NCI-H1436 treated with DMSO at 0.1 percent for 48 hours (cell line): ENCODE measurements around the gene UQCR10.

ENCODE experiments used
- DNase-seq: peaks from one replicate; lab custom pipeline; 2025; lab: John Stamatoyannopoulos, UW

The UQCR10 gene

GRCh38 chr22:29798318-29798717 lies 31.1 kb downstream of the UQCR10 start:
- no peak for DNase-seq

- no peak for DNase-seq
Observed at GRCh38 chr22:29798801-29799200, 31.6 kb downstream of the UQCR10 start.

GRCh38 chr22:29799217-29799680 lies 32.1 kb downstream of the UQCR10 start:
- DNase-seq = no peak

DNA sequence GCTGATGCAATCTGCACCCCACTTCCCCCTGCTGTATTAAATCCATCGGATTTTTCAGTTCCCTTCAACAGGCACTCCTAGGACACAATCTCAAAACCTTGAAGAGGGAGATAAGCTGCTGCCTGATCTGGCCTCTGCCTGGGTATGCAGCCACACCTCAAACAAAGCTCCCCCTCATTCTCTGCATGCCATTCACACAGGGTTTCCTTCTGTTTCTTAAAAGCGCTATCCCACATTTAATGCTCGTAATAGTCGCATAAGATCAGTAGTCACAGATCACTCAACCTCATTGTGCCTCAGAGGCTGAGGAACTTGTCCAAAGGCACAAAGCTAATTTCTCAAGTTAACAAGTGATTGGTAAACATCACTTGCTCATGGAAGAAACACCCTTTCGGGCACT lies 34.0 kb downstream of the UQCR10 start:
- no peak for DNase-seq

DNA sequence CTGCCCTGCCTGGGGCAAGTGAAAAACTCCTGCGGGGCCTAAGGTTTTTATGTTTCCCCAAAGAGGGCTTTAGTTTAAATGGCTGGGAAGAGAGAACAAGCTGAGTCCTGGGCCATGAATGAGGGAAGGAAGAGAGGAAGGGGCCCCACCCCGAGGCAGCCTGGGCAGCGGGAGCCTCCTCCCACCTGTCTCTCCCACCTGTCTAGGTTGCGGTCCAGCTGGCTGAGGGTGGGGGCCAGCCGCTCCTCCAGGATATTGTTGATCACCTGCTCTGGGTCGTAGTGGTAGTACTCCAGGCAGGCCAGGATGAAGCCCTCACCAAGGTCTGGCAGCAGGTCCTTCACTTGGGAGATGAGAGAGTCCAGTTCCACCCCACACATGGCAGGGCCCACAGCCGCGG lies 34.6 kb downstream of the UQCR10 start:
- no peak for DNase-seq

GRCh38 chr22:29803190-29803589 lies 36.0 kb downstream of the UQCR10 start:
- DNase-seq = no peak

- no peak for DNase-seq
Observed at GRCh38 chr22:29804985-29805384, 37.8 kb downstream of the UQCR10 start.

DNA sequence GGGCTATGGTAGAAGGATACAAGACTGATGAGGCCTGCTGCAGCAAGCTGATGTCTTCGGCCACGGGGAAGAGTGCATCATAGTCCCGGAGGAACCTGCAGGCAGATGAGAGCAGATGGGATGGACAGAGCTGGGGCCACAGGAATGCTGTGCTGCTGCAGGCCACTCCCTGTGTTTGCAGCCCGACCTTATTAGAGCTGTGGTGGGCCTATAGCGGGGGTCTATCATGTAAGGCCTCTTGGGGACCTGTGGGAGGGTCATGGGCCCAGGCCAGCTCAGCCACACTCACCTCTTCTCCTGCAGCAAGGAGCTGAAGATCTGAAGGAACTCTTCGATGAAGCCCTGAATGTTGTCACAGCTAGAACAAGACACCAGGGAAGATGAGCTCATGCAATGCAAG lies 39.0 kb downstream of the UQCR10 start:
- no peak for DNase-seq

GRCh38 chr22:29810216-29810615 lies 43.0 kb downstream of the UQCR10 start:
- no peak for DNase-seq

DNA sequence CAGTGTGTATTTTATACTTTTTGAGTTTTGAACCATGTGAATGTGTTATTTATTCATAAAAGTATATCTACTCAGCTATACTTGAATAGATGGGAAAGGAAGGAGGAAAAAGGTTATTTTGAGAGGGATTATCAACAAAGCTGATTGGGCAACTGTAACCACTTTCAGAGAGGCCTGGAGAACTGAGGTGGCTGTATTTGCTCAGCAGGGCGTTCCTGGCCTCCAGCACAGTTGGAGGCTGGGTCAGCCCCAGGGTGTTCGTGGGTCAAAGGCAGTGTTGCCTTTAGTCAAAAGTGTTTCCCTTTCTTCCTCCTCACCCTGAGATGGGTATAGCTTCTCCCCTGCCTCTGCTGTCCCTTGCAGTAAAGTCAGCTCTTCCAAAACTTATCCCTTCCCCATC lies 44.2 kb downstream of the UQCR10 start:
- DNase-seq = no peak

DNA sequence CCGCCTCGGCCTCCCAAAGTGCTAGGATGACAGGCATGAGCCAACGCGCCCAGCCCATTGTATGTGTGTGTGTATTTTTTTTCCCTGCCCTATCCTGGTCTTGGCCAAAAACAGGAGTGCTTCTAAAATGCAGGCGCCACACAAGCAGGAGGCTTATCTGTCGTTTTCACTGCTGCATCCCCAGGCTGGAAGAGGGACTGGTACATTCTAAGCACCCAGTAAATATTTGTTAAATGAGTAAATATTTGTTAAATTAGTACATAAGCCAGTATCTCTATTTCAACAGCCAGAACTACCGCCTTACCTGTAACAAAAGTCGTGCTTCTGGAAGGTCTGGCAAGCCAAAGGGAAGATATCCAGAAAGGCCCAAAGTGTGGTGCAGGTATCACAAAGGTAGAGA lies 46.0 kb downstream of the UQCR10 start:
- DNase-seq = no peak

GRCh38 chr22:29813563-29813962 lies 46.4 kb downstream of the UQCR10 start:
- DNase-seq = no peak

GRCh38 chr22:29814003-29814402 lies 46.8 kb downstream of the UQCR10 start:
- no peak for DNase-seq

DNA sequence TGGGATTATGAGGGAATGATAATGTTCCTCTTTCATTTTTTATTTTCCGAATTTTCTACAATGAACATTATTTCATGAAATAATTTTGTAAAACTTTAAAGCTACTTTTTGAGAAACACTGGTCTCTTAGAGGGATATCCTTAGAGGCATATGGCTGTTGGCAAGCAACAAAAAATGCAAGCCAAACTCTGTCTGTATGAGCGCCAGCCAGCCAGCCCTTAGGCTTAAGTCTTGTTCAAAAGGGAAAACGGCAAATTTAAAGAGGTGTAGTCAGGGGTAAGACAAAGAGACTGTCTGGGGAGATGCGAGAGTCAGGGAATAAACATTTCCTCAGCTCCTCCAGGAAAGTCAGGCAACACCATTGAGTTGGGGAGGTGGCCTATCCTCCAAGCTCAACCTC lies 48.4 kb downstream of the UQCR10 start:
- no peak for DNase-seq

DNA sequence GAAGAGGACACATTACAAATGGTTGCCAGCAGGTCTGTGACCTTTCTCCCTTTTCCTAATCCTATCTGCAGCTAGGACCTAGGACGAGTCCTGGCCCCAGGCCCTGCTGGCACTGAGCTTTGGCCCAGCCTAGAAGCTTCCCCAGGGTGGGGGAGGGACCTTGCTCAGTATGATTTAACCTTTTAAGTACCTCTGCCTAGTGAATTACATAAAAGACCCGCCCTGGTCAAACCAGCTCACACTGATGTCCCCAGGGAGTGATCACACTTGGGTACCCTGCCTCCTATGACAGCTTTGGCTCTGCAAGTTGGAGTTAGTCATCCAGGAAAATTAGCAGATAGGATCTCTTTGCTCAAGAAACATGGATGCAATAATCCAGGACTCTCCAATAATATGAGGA lies 49.0 kb downstream of the UQCR10 start:
- no peak for DNase-seq

GRCh38 chr22:29816539-29816938 lies 49.4 kb downstream of the UQCR10 start:
- no peak for DNase-seq

DNA sequence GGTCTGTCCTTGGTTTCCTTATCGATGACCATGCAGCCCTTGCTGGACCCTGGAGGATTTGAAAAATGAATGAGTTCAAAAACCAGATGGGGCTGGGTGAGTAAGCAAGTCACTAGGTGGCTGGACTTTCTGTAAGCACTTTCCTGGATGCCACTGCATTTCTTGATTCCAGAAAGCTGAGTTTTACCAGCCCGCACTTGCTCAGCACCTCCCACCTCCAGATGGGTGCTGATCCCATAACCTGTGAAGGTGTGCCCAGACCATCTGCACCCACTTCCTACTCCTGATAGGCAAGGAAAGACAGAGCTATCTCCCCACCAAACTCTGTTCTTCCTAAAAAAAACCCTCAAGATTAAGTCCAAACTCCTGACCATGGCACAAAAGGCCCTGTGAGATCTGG lies 49.8 kb downstream of the UQCR10 start:
- no peak for DNase-seq

- DNase-seq = no peak
Observed at GRCh38 chr22:29817724-29818123, 50.6 kb downstream of the UQCR10 start.

DNA sequence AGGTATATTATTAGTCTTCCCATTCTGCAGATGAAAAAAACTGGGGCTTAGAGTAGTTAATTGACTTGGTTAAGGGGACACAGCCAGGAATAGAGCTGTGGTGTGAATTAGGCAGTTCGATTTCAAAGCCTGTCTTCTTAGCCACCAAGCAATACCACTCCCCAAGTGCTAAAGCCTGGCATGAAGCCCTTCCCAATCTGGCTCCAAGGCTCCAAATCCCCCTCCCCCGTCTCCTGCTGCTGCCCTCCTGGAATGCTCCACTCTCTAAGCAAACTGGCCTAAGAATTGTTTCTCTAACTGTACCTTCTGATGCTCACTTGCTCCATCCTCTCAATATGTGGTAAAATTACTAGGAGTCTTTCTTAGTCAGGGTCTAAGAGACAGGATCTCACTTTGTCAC lies 52.3 kb downstream of the UQCR10 start:
- no peak for DNase-seq
